ENCODE data around the gene SYNDIG1L.

- TF ChIP-seq GATA2 (IDR thresholded peaks at IDR 0.05; ENCODE audit: low read depth, low read length) (no peak), GATA3 (IDR thresholded peaks at IDR 0.05; ENCODE audit: low read depth, low read length) (no peak)
Observed at GRCh38 chr14:74465335-74465734, 39.3 kb upstream of the SYNDIG1L start.

Measured in SH-SY5Y (cell line).